GM12872 (cell line): Measurements from ENCODE around the gene SLC35A1.

ENCODE experiments used
- CTCF ChIP-seq: IDR thresholded peaks from 3 replicates; pipeline ENCODE4 v1.5.1; 2011; ENCODE audit warnings: low read depth, mild to moderate bottlenecking, low read length, moderate library complexity; ENCODE audit not compliant: insufficient read depth

The SLC35A1 gene

GRCh38 chr6:87543696-87544473 is 71.1 kb downstream of the SLC35A1 start:
- TF ChIP-seq CTCF = no peak

- TF ChIP-seq CTCF = no peak
Observed at GRCh38 chr6:87544474-87544735, 71.6 kb downstream of the SLC35A1 start.

- TF ChIP-seq CTCF = no peak
Observed at GRCh38 chr6:87551799-87552198, 79.0 kb downstream of the SLC35A1 start.

GRCh38 chr6:87553159-87553765 is 80.5 kb downstream of the SLC35A1 start:
- TF ChIP-seq CTCF = no peak

- no peak for TF ChIP-seq CTCF
Observed at GRCh38 chr6:87555506-87555905, 82.7 kb downstream of the SLC35A1 start.

GRCh38 chr6:87558446-87558845 is 85.7 kb downstream of the SLC35A1 start:
- TF ChIP-seq CTCF = no peak

- no peak for TF ChIP-seq CTCF
Observed at GRCh38 chr6:87561017-87561416, 88.2 kb downstream of the SLC35A1 start.
